ENCODE measurements around the gene PFKL.
"Not testable (repeated sequence)": the region's sequence is repeated elsewhere in the genome, so short reads cannot be mapped to it uniquely, and the experiment has no call there.

Gene PFKL

GRCh38 chr21:44359396-44359795 lies 59.5 kb downstream of the PFKL start:
- no peak for TF ChIP-seq CTCF (IDR thresholded peaks at IDR 0.05; ENCODE audit: low read depth, low read length, missing control alignments)
- H3K4me3 ChIP-seq (replicated peaks; ENCODE audit: low read depth, low read length): no peak overlapping the region
- DNase-seq (ENCODE audit: extremely low read depth, low read depth): no peak

GRCh38 chr21:44360159-44360558 lies 60.3 kb downstream of the PFKL start:
- H3K4me3 ChIP-seq (replicated peaks; ENCODE audit: low read depth, low read length): no peak overlapping the region
- DNase-seq (ENCODE audit: extremely low read depth, low read depth): no peak
- TF ChIP-seq CTCF (IDR thresholded peaks at IDR 0.05; ENCODE audit: low read depth, low read length, missing control alignments): no peak

- not testable (repeated sequence) for DNase-seq (ENCODE audit: extremely low read depth, low read depth); H3K4me3 ChIP-seq (replicated peaks; ENCODE audit: low read depth, low read length)
Measured at GRCh38 chr21:44361903-44362302, 62.0 kb downstream of the PFKL start.

GRCh38 chr21:44363278-44363677 lies 63.4 kb downstream of the PFKL start:
- no peak overlapping the region for H3K4me3 ChIP-seq (replicated peaks; ENCODE audit: low read depth, low read length)
- no peak for DNase-seq (ENCODE audit: extremely low read depth, low read depth)
- TF ChIP-seq CTCF (IDR thresholded peaks at IDR 0.05; ENCODE audit: low read depth, low read length, missing control alignments): no peak

GRCh38 chr21:44364151-44365053 lies 64.5 kb downstream of the PFKL start:
- H3K4me3 ChIP-seq (replicated peaks; ENCODE audit: low read depth, low read length): no peak overlapping the region
- TF ChIP-seq CTCF (IDR thresholded peaks at IDR 0.05; ENCODE audit: low read depth, low read length, missing control alignments): no peak
- no peak for DNase-seq (ENCODE audit: extremely low read depth, low read depth)

GRCh38 chr21:44365251-44365966 lies 65.6 kb downstream of the PFKL start:
- TF ChIP-seq CTCF (IDR thresholded peaks at IDR 0.05; ENCODE audit: low read depth, low read length, missing control alignments): no peak
- DNase-seq (ENCODE audit: extremely low read depth, low read depth): no peak
- no peak overlapping the region for H3K4me3 ChIP-seq (replicated peaks; ENCODE audit: low read depth, low read length)

- no peak for TF ChIP-seq CTCF (IDR thresholded peaks at IDR 0.05; ENCODE audit: low read depth, low read length, missing control alignments)
- H3K4me3 ChIP-seq (replicated peaks; ENCODE audit: low read depth, low read length): no peak overlapping the region
- DNase-seq (ENCODE audit: extremely low read depth, low read depth): no peak
Measured at GRCh38 chr21:44365967-44366585, 66.2 kb downstream of the PFKL start.

Data from HFF-Myc (cell line).